Endothelial cell of umbilical vein (primary cell): ENCODE results near the gene SLC12A9. TPM values are rescaled to one million over a fixed set of nuclear protein-coding genes. Genes with fewer than 3 reads are reported as not detected.

Experiments
- Bru-seq: library from RNA; stranded (reverse); fragments of 400-500 nt; gene quantifications from one replicate; lab custom pipeline; 2021; lab: Mats Ljungman, UMichigan
- BruChase-seq, 2 experiments: library from RNA; stranded (reverse); fragments of 400-500 nt; gene quantifications; one replicate each; lab custom pipeline; 2021; lab: Mats Ljungman, UMichigan
- BruUV-seq: library from RNA; stranded (reverse); fragments of 400-500 nt; replicated peaks from 2 replicates; lab custom pipeline; 2021; lab: Mats Ljungman, UMichigan
- CTCF ChIA-PET: fragments of 300-600, 350-600 bp; sonication (Branson Sonifier 250); formaldehyde crosslinking; loops from one replicate; lab custom pipeline; 2021; ENCODE audit warnings: antibody characterized with exemption, inconsistent platforms; lab: Charles Lee
- POLR2A ChIA-PET: fragments of 300-600, 350-600 bp; sonication (Branson Sonifier 250); formaldehyde crosslinking; loops from one replicate; lab custom pipeline; 2021; ENCODE audit warnings: antibody characterized with exemption, inconsistent platforms; lab: Charles Lee
- DNase-seq: peaks from one replicate; pipeline ENCODE4 v3.0.0-alpha.2; 2011; ENCODE audit warnings: low read depth, low spot score
- FAIRE-seq: peaks from 2 replicates; lab custom pipeline; 2011; peaks lifted over from hg19 to GRCh38; lab: Jason Lieb, UNC
- H2AFZ ChIP-seq: 2 replicates; pipeline ENCODE4 v1.6.0; 2012; ENCODE audit warnings: low read depth, low read length, control low read depth, inconsistent platforms
- H3K27ac ChIP-seq: 2 replicates; pipeline ENCODE4 v1.5.1; 2011; ENCODE audit warnings: low read depth, mild to moderate bottlenecking, control low read depth, low read length, moderate library complexity; ENCODE audit not compliant: insufficient read depth
- H3K27me3 ChIP-seq, 2 experiments: 2 replicates each; pipeline versions ENCODE4 v1.6.0 to v1.6.1; 2011; ENCODE audit warnings: low read length in 2 of 2, mixed read lengths in 1 of 2; ENCODE audit not compliant: control insufficient read depth in 2 of 2, insufficient read depth in 2 of 2
- H3K36me3 ChIP-seq, 2 experiments: 2 replicates in 1 of 2; 3 replicates in 1 of 2; pipeline ENCODE4 v1.5.1; 2011; ENCODE audit warnings: low read length in 2 of 2, mild to moderate bottlenecking in 1 of 2, moderate library complexity in 1 of 2; ENCODE audit not compliant: control insufficient read depth in 2 of 2, insufficient read depth in 2 of 2; ENCODE audit errors: extremely low read depth in 1 of 2
- H3K4me1 ChIP-seq: 3 replicates; pipeline ENCODE4 v1.5.1; 2011; ENCODE audit warnings: mild to moderate bottlenecking, low read length; ENCODE audit not compliant: control insufficient read depth, insufficient read depth; ENCODE audit errors: extremely low read depth
- H3K4me2 ChIP-seq: 2 replicates; pipeline ENCODE4 v1.6.1; 2011; ENCODE audit warnings: low read length, control low read depth, mixed read lengths; ENCODE audit not compliant: insufficient read depth
- H3K4me3 ChIP-seq, 3 experiments: fragments of 200-600 bp in 1 of 3; sonication (generic), shearing (Covaris generic) in 1 of 3; replicated peaks in 1 of 3; 2 replicates each; pipeline ENCODE4 v1.5.1; 2011 to 2016; ENCODE audit warnings: control low read depth in 3 of 3, low read length in 3 of 3, mild to moderate bottlenecking in 2 of 3, inconsistent platforms in 1 of 3, low read depth in 1 of 3, moderate library complexity in 1 of 3; ENCODE audit not compliant: insufficient read depth in 1 of 3
- H3K79me2 ChIP-seq: 2 replicates; pipeline ENCODE4 v1.6.0; 2012; ENCODE audit warnings: low read length, inconsistent platforms; ENCODE audit not compliant: control insufficient read depth, insufficient read depth
- H3K9ac ChIP-seq: replicated peaks from 2 replicates; pipeline ENCODE3; 2011; ENCODE audit warnings: low read length, control low read depth; ENCODE audit not compliant: insufficient read depth; ENCODE audit errors: extremely low read depth
- H3K9me1 ChIP-seq: replicated peaks from 3 replicates; pipeline ENCODE4 v1.6.0; 2011; ENCODE audit warnings: mild to moderate bottlenecking, low read length; ENCODE audit not compliant: control insufficient read depth, insufficient read depth; ENCODE audit errors: extremely low read depth
- H3K9me3 ChIP-seq: replicated peaks from 2 replicates; pipeline ENCODE4 v1.5.1; 2012; ENCODE audit warnings: low read length, inconsistent platforms; ENCODE audit not compliant: control insufficient read depth, insufficient read depth
- H4K20me1 ChIP-seq: replicated peaks from 2 replicates; pipeline ENCODE3; 2011; ENCODE audit warnings: mild to moderate bottlenecking, low read length; ENCODE audit not compliant: control insufficient read depth, insufficient read depth; ENCODE audit errors: extremely low read depth
- CTCF ChIP-seq, 2 donors: IDR thresholded peaks; 1 replicate in 1 of 2; 2 replicates in 1 of 2; pipeline ENCODE4 v1.5.1; 2011; ENCODE audit warnings: low read length in 2 of 2, mild to moderate bottlenecking in 2 of 2, moderate library complexity in 2 of 2, control low read depth in 1 of 2, inconsistent platforms in 1 of 2, low read depth in 1 of 2; ENCODE audit not compliant: insufficient read depth in 1 of 2; ENCODE audit errors: extremely low read depth in 1 of 2
- EZH2 ChIP-seq: IDR thresholded peaks from 2 replicates; pipeline ENCODE4 v1.6.1; 2012; ENCODE audit warnings: borderline replicate concordance, low read depth, mild to moderate bottlenecking, moderate library complexity, low read length, inconsistent platforms; ENCODE audit not compliant: severe bottlenecking
- FOS ChIP-seq: IDR thresholded peaks from 2 replicates; pipeline ENCODE4 v1.6.1; 2011; ENCODE audit warnings: mild to moderate bottlenecking, low read length, moderate library complexity, borderline replicate concordance; ENCODE audit not compliant: insufficient read depth
- GATA2 ChIP-seq: IDR thresholded peaks from 2 replicates; pipeline ENCODE4 v1.7.0; 2011; ENCODE audit warnings: low read depth, mild to moderate bottlenecking, moderate library complexity, mixed read lengths, low read length; ENCODE audit not compliant: insufficient read length, insufficient read depth
- JUN ChIP-seq: IDR thresholded peaks from 2 replicates; pipeline ENCODE4 v1.6.1; 2011; ENCODE audit warnings: borderline replicate concordance, low read depth; ENCODE audit not compliant: insufficient read length, insufficient read depth
- MAX ChIP-seq: IDR thresholded peaks from 2 replicates; pipeline ENCODE4 v1.6.1; 2011; ENCODE audit not compliant: insufficient read depth, insufficient read length
- MYC ChIP-seq: IDR thresholded peaks from one replicate; pipeline ENCODE4 v1.6.1; 2011; ENCODE audit warnings: mild to moderate bottlenecking, low read depth, low read length
- POLR2A ChIP-seq: IDR thresholded peaks from 2 replicates; pipeline ENCODE4 v1.6.1; 2012; ENCODE audit warnings: low read depth, mild to moderate bottlenecking, control low read depth, low read length
- POLR2AphosphoS5 ChIP-seq: IDR thresholded peaks from 2 replicates; pipeline ENCODE4 v1.6.1; 2012; ENCODE audit warnings: low read depth, mild to moderate bottlenecking, control low read depth, low read length, moderate library complexity; ENCODE audit not compliant: insufficient read depth
- dilution Hi-C: fragments of 300-500 bp; cut with MboI; formaldehyde crosslinking; loops from one replicate; pipeline ENCODE4 v1.15.0; 2019; ENCODE audit warnings: low sequenced_read_pairs; ENCODE audit not compliant: extremely low pct_ligation_motif_present
- intact Hi-C: fragments of 100-400 bp; cut with micrococcal nuclease; formaldehyde crosslinking; loops from one replicate; pipeline ENCODE4 v1.10.0; 2022
- long read RNA-seq: library from polyadenylated mRNA; stranded (forward); transcript quantifications from one replicate; pipeline ENCODE4 v2.0.0, GENCODE V29; 2021
- polyA minus RNA-seq, 3 experiments: library from RNA; depleted of rRNA, polyadenylated mRNA; stranded (reverse); fragments of >200 nt; gene quantifications; 1 replicate in 1 of 3; 2 replicates in 2 of 3; pipeline ENCODE4 v1.2.3, GENCODE V29; 2011
- polyA plus RNA-seq, 4 experiments: library from polyadenylated mRNA; depleted of rRNA in 3 of 4; stranded (reverse) in 3 of 4; unstranded in 1 of 4; fragments of >200 nt; gene quantifications; 2 replicates each; pipeline versions ENCODE4 v1.2.1 to v1.2.3, GENCODE V29; 2011 to 2012; ENCODE audit warnings: missing spikeins in 1 of 4
- total RNA-seq: library from RNA; stranded (reverse); gene quantifications from 2 replicates; pipeline ENCODE4 v1.2.3, GENCODE V29; 2021

The SLC12A9 gene
- total RNA-seq = 30.1 and 35.0 TPM in 2 replicates
- polyA plus RNA-seq = 37.0 and 37.5 TPM in 2 replicates
- 16.4 and 21.1 TPM in 2 replicates for polyA plus RNA-seq (2011; cell fraction: cytosol; rRNA removed)
- 62.1 and 65.2 TPM in 2 replicates for polyA plus RNA-seq (2011; cell fraction: nucleus; rRNA removed)
- 23.0 and 23.7 TPM in 2 replicates for polyA plus RNA-seq (2012)
- 29.1 and 35.8 TPM in 2 replicates for polyA minus RNA-seq
- polyA minus RNA-seq (2011; cell fraction: cytosol; rRNA and poly(A)+ RNA removed) = 4.3 TPM
- 13.5 and 18.8 TPM in 2 replicates for polyA minus RNA-seq (2011; cell fraction: nucleus; rRNA and poly(A)+ RNA removed)
- Bru-seq, nascent RNA = percentile 48 among the genes with signal in this experiment
- percentile 74 among the genes with signal in this experiment for BruChase-seq, experiment 1, labeled RNA remaining after a 6-hour chase
- BruChase-seq, experiment 2, labeled RNA remaining after a 2-hour chase = percentile 71 among the genes with signal in this experiment
- long read RNA-seq, partial matches to known transcripts = 5 of 38 reads
- long read RNA-seq, other reads (novel, unspliced or antisense) = 30 of 38 reads

- intact Hi-C loops = loop anchor here (1.0 to 2.0 kb wide), 6 partner anchors 15 to 147 kb away; partner anchors contain the start of gene SRRT
- H3K79me2 ChIP-seq = peaks cover 6% of the 10 kb centered on the region
- H3K9me3 ChIP-seq = no peaks in the 10 kb centered on the region
- no peaks in the 10 kb centered on the region for H3K9me1 ChIP-seq
- DNase-seq (peak; percentile 84), FAIRE-seq (peak; percentile 93)
- dilution Hi-C loops = no loop called here
- no peaks in the 10 kb centered on the region for H4K20me1 ChIP-seq
- peak within 1 kb of the TSS; percentile 87 for H3K4me2 ChIP-seq
- peaks cover 0 to 4% of the 10 kb centered on the region in 2 experiments for H3K36me3 ChIP-seq
- BruUV-seq = no TSS peak
- peak within 1 kb of the TSS; percentile 67 to 80 (median 79) for H3K4me3 ChIP-seq
- ChIA-PET CTCF (interaction anchor here (0.5 to 6.4 kb wide), 36 partner anchors 9 to 387 kb away, joined by 3 to 214 read pairs (median 5); partner anchors contain the start of genes EPHB4, GNB2, MOSPD3 and POP7), POLR2A (interaction anchor here (0.6 to 3.5 kb wide), 4 partner anchors 16 to 62 kb away, joined by 3 to 15 read pairs (median 8); partner anchors contain the start of gene EPHB4)
- no peaks in the 10 kb centered on the region for H3K27me3 ChIP-seq
- H2AFZ ChIP-seq = peak within 1 kb of the TSS; percentile 94
- TF ChIP-seq MAX (peak; percentile 89), POLR2A (peak; percentile 62), EZH2 (no peak), POLR2AphosphoS5 (peak; percentile 46), JUN (no peak), MYC (peak; percentile 47), CTCF (IDR thresholded peaks at IDR 0.05; ENCODE audit: extremely low read depth in 1 of 2, insufficient read depth in 1 of 2, low read depth in 1 of 2, low read length in 2 of 2) (peak; percentile 94 to 95), GATA2 (no peak), FOS (no peak)
- peaks cover 14% of the 10 kb centered on the region for H3K4me1 ChIP-seq
- H3K27ac ChIP-seq = no peak within 1 kb of the TSS
- peak within 1 kb of the TSS; percentile 65 for H3K9ac ChIP-seq
These were observed at the start of gene SLC12A9 for GRCh38 chr7:100852048-100852872. Gene SLC12A9 (plus strand): TSS chr7:100852713. CDS start chr7:100854198, 1,485 bp downstream.
